Fibroblast of peridontal ligament (primary cell): ENCODE results near the gene ASB12.
"Not testable (repeated sequence)": the region's sequence is repeated elsewhere in the genome, so short reads cannot be mapped to it uniquely, and the experiment has no call there.

ENCODE experiments used
- DNase-seq: peaks from one replicate; pipeline ENCODE4 v3.0.0-alpha.2; 2010; ENCODE audit errors: extremely low read depth

ASB12 gene

GRCh38 chrX:64230123-64230970 is at the start of gene ASB12:
TSS of gene ASB12 (minus strand) at chrX:64230607. CDS start at chrX:64225650, 4,957 bp downstream.
- no peak for DNase-seq

GRCh38 chrX:64265265-64265664 is 34.9 kb upstream of the ASB12 start:
- no peak for DNase-seq

- DNase-seq, result no peak
Measured at GRCh38 chrX:64229154-64229553, 1.3 kb downstream of the ASB12 start.

GRCh38 chrX:64218023-64218422 is 12.4 kb downstream of the ASB12 start:
- DNase-seq, result no peak

- not testable (repeated sequence) for DNase-seq
Measured at GRCh38 chrX:64213989-64214388, 16.4 kb downstream of the ASB12 start.

GRCh38 chrX:64206556-64207162 is 23.7 kb downstream of the ASB12 start:
- peak; percentile 14 for DNase-seq

GRCh38 chrX:64205735-64206501 is 24.5 kb downstream of the ASB12 start:
- peak; percentile 91 for DNase-seq

- no peak for DNase-seq
Measured at GRCh38 chrX:64205441-64205734, 25.0 kb downstream of the ASB12 start, which contains the start of gene AMER1. TSS of gene AMER1 (minus strand) at chrX:64205708. CDS start at chrX:64193286, 12,422 bp downstream.

- peak; percentile 21 for DNase-seq
Measured at GRCh38 chrX:64204701-64205440, 25.5 kb downstream of the ASB12 start.

GRCh38 chrX:64204252-64204651 is 26.2 kb downstream of the ASB12 start:
- DNase-seq, result no peak

- DNase-seq, result peak; percentile 11
Measured at GRCh38 chrX:64202808-64203325, 27.5 kb downstream of the ASB12 start.

- DNase-seq, result no peak
Measured at GRCh38 chrX:64198036-64198435, 32.4 kb downstream of the ASB12 start.

GRCh38 chrX:64196606-64197005 is 33.8 kb downstream of the ASB12 start:
- DNase-seq, result no peak

GRCh38 chrX:64195862-64196261 is 34.5 kb downstream of the ASB12 start:
- DNase-seq, result no peak

- DNase-seq, result no peak
Measured at GRCh38 chrX:64192673-64193072, 37.7 kb downstream of the ASB12 start.

GRCh38 chrX:64192040-64192439 is 38.4 kb downstream of the ASB12 start:
- no peak for DNase-seq

GRCh38 chrX:64191281-64192010 is 39.0 kb downstream of the ASB12 start:
- DNase-seq, result no peak

- DNase-seq, result no peak
Measured at GRCh38 chrX:64190136-64190740, 40.2 kb downstream of the ASB12 start.

- DNase-seq, result no peak
Measured at GRCh38 chrX:64188901-64189300, 41.5 kb downstream of the ASB12 start.

- no peak for DNase-seq
Measured at GRCh38 chrX:64187762-64188150, 42.7 kb downstream of the ASB12 start.
